GM12878 (cell line): ENCODE results near the gene PRKAA1. TPM values are rescaled to one million over a fixed set of nuclear protein-coding genes. Genes with fewer than 3 reads are reported as not detected.

Experiments used
- ATAC-seq: fragments of 200-7000 bp; cut with Tn5 transposase; 3 replicates; pipeline ENCODE4 v1.9.1; 2020; ENCODE audit warnings: mild to moderate bottlenecking, moderate library complexity
- BruUV-seq: library from RNA; stranded (reverse); fragments of 400-500 nt; replicated peaks from 2 replicates; lab custom pipeline; 2021; lab: Mats Ljungman, UMichigan
- CTCF ChIA-PET: fragments of 300-600 bp; sonication (Branson Sonifier 250); formaldehyde crosslinking; extraction: SDS; loops from one replicate; lab custom pipeline; 2021; ENCODE audit warnings: inconsistent platforms; lab: Yijun Ruan, JAX
- POLR2A ChIA-PET: fragments of 350-600 bp; formaldehyde crosslinking; extraction: SDS; loops from one replicate; lab custom pipeline; 2021; ENCODE audit warnings: inconsistent platforms; lab: Charles Lee
- RAD21 ChIA-PET: fragments of 300-600 bp; sonication (Branson Sonifier 250); formaldehyde crosslinking; loops from one replicate; lab custom pipeline; 2023; ENCODE audit warnings: antibody characterized with exemption; ENCODE audit not compliant: unreplicated experiment; lab: Charles Lee
- SMC1A ChIA-PET: fragments of 300-600 bp; sonication (Branson Sonifier 250); formaldehyde crosslinking; loops from one replicate; lab custom pipeline; 2023; ENCODE audit not compliant: unreplicated experiment, uncharacterized antibody; lab: Charles Lee
- DNase-seq: peaks from one replicate; pipeline ENCODE4 v3.0.0-alpha.2; 2011; ENCODE audit warnings: low read depth, low spot score
- FAIRE-seq: peaks from 3 replicates; lab custom pipeline; 2011; peaks lifted over from hg19 to GRCh38; lab: Jason Lieb, UNC
- H2AFZ ChIP-seq: 2 replicates; pipeline ENCODE4 v1.6.0; 2011; ENCODE audit warnings: low read depth, low read length, control low read depth; ENCODE audit not compliant: control insufficient read depth
- H3K27ac ChIP-seq: 2 replicates; pipeline ENCODE4 v1.5.1; 2011; ENCODE audit warnings: control low read depth; ENCODE audit not compliant: control insufficient read depth, insufficient read depth
- H3K27me3 ChIP-seq, 2 experiments: replicated peaks in 1 of 2; 2 replicates each; pipeline versions ENCODE4 v1.6.0 to v1.6.1; 2011; ENCODE audit warnings: low read length in 1 of 2; ENCODE audit not compliant: control insufficient read depth in 2 of 2, insufficient read depth in 2 of 2
- H3K36me3 ChIP-seq, 2 experiments: 2 replicates each; pipeline ENCODE4 v1.5.1; 2011; ENCODE audit warnings: low read length in 1 of 2; ENCODE audit not compliant: control insufficient read depth in 2 of 2, insufficient read depth in 2 of 2
- H3K4me1 ChIP-seq: 2 replicates; pipeline ENCODE4 v1.6.1; 2011; ENCODE audit warnings: mild to moderate bottlenecking, low read length, moderate library complexity, mixed read lengths; ENCODE audit not compliant: control insufficient read depth, insufficient read depth
- H3K4me2 ChIP-seq: 2 replicates; pipeline ENCODE4 v1.6.0; 2011; ENCODE audit warnings: control low read depth; ENCODE audit not compliant: control insufficient read depth, insufficient read depth
- H3K4me3 ChIP-seq: fragments of 200-600 bp; sonication (generic); 2 replicates; pipeline ENCODE4 v1.5.1; 2016
- H3K79me2 ChIP-seq: 2 replicates; pipeline ENCODE4 v1.6.0; 2011; ENCODE audit warnings: low read length; ENCODE audit not compliant: control insufficient read depth, insufficient read depth
- H3K9ac ChIP-seq: 2 replicates; pipeline ENCODE4 v1.8.0; 2011; ENCODE audit warnings: low read length, control low read depth, mixed read lengths; ENCODE audit not compliant: control insufficient read depth, insufficient read depth
- H3K9me3 ChIP-seq: replicated peaks from 3 replicates; pipeline ENCODE4 v1.5.1; 2011; ENCODE audit warnings: mild to moderate bottlenecking, low read length; ENCODE audit not compliant: control insufficient read depth, insufficient read depth
- H4K20me1 ChIP-seq: 2 replicates; pipeline ENCODE4 v1.6.0; 2011; ENCODE audit not compliant: control insufficient read depth, insufficient read depth
- ATF2 ChIP-seq: IDR thresholded peaks from 2 replicates; pipeline ENCODE4 v1.6.1; 2012; ENCODE audit warnings: low read length, inconsistent platforms
- MTA3 ChIP-seq: IDR thresholded peaks from 2 replicates; pipeline ENCODE4 v1.6.1; 2012; ENCODE audit warnings: low read length, inconsistent platforms, borderline replicate concordance
- PML ChIP-seq: IDR thresholded peaks from 2 replicates; pipeline ENCODE4 v1.6.1; 2012; ENCODE audit warnings: low read length, inconsistent platforms
- POU2F2 ChIP-seq: IDR thresholded peaks from 3 replicates; pipeline ENCODE4 v1.6.1; 2011; ENCODE audit warnings: low read depth, mild to moderate bottlenecking, low read length, borderline replicate concordance
- USF2 ChIP-seq: IDR thresholded peaks from 2 replicates; pipeline ENCODE4 v1.6.1; 2011; ENCODE audit warnings: low read depth, low read length, improper control_type of control experiment, borderline replicate concordance
- WGBS: methylation state at CpG from one replicate; pipeline ENCODE4 v1.1.6; 2016; ENCODE audit warnings: low lambda C conversion rate; ENCODE audit not compliant: insufficient replicate concordance, insufficient coverage; ENCODE audit errors: missing lambda C conversion rate; 5-methylcytosine and 5-hydroxymethylcytosine counted together
- in situ Hi-C: fragments of 300-500 bp; cut with MboI; formaldehyde crosslinking; loops from 9 replicates; pipeline ENCODE4 v1.14.3; 2018; ENCODE audit warnings: mixed read lengths
- intact Hi-C: fragments of 100-400 bp; cut with micrococcal nuclease; formaldehyde crosslinking; loops from one replicate; pipeline ENCODE4 v1.14.2; 2022; ENCODE audit not compliant: unreplicated experiment
- polyA plus RNA-seq, 11 experiments: library from polyadenylated mRNA; depleted of rRNA in 4 of 11; unstranded in 6 of 11; stranded (reverse) in 5 of 11; fragments of >200 nt; fragmentation: Nextera tagmentation in 4 of 11; fragmentation: Illumina TruSeq in 1 of 11; extraction: Ambion mirVana in 4 of 11; extraction: Trizol in 1 of 11; gene quantifications; 1 replicate in 1 of 11; 2 replicates in 10 of 11; pipeline versions ENCODE4 v1.2.1 to v1.2.3, GENCODE V29; 2011 to 2016; ENCODE audit warnings: inconsistent platforms in 2 of 11, missing spikeins in 2 of 11, low read depth in 1 of 11
- total RNA-seq, 4 experiments: library from RNA; depleted of rRNA in 3 of 4; stranded (reverse); fragments of >200 nt in 3 of 4; fragmentation: Illumina TruSeq in 1 of 4; extraction: Trizol in 1 of 4; gene quantifications; 2 replicates each; pipeline versions ENCODE4 v1.2.1 to v1.2.3, GENCODE V29; 2013 to 2021

The PRKAA1 gene
- total and polyA plus RNA-seq, 10 of the 15 experiments (the other 5 are each of a cell fraction or from before 2014, with no cell fraction given) = 13.6 to 55.5 (median 29.6) TPM

- in situ Hi-C loops (no loop called here), intact Hi-C loops (no loop called here)
- BruUV-seq = no TSS peak
- RAD21 ChIA-PET = no interaction called here
- Histone ChIP-seq H3K9ac (no peak overlapping the region), H3K4me1 (peaks cover 11% of the 10 kb centered on the region), H3K36me3 (peaks cover 11 to 54% of the 10 kb centered on the region in 2 experiments), H3K27ac (no peak overlapping the region), H3K9me3 (no peaks in the 10 kb centered on the region), H2AFZ (no peak overlapping the region), H3K27me3 (no peaks in the 10 kb centered on the region), H3K4me3 (no peak overlapping the region), H4K20me1 (no peaks in the 10 kb centered on the region; the same call in 1 of the 2 replicates), H3K79me2 (peaks cover 33% of the 10 kb centered on the region), H3K4me2 (no peak overlapping the region)
- TF ChIP-seq PML = 0 out of 2 replicates have a peak, but pooled peaks have one; percentile 2
- no peak for TF ChIP-seq USF2
- peak; percentile 35; the same call in 1 of the 2 replicates for TF ChIP-seq MTA3
- TF ChIP-seq ATF2 = peak; percentile 22; the same call in 1 of the 2 replicates
- TF ChIP-seq POU2F2 = no peak
- ATAC-seq = no peak
- WGBS = 99% methylated on average over 3 of the region's 3 CpGs
- no peak for FAIRE-seq
- CTCF ChIA-PET = no interaction called here
- POLR2A ChIA-PET = no interaction called here
- no peak for DNase-seq
- SMC1A ChIA-PET = no interaction called here
These were observed 30.0 kb upstream of the PRKAA1 start for GRCh38 chr5:40828021-40828631.
